H1 (cell line): ENCODE results near the gene RSAD2. TPM values are rescaled to one million over a fixed set of nuclear protein-coding genes. Genes with fewer than 3 reads are reported as not detected.

Experiments
- ATF2 ChIP-seq: IDR thresholded peaks from 2 replicates; pipeline ENCODE4 v1.6.1; 2012; ENCODE audit warnings: low read length, inconsistent platforms
- CEBPB ChIP-seq: IDR thresholded peaks from 2 replicates; pipeline ENCODE4 v1.6.1; 2012; ENCODE audit warnings: low read depth, low read length
- HDAC6 ChIP-seq: IDR thresholded peaks from one replicate; pipeline ENCODE4 v1.7.1; 2012; ENCODE audit warnings: low read depth, mild to moderate bottlenecking, inconsistent platforms, low read length, moderate library complexity
- KDM4A ChIP-seq: IDR thresholded peaks from one replicate; pipeline ENCODE4 v1.7.1; 2012; ENCODE audit warnings: low read depth, mild to moderate bottlenecking, moderate library complexity, low read length, inconsistent platforms; ENCODE audit not compliant: severe bottlenecking
- NANOG ChIP-seq: IDR thresholded peaks from 2 replicates; pipeline ENCODE4 v1.6.1; 2011; ENCODE audit warnings: low read length, low read depth, mild to moderate bottlenecking, inconsistent platforms; ENCODE audit not compliant: insufficient read depth, poor library complexity, severe bottlenecking
- POLR2AphosphoS5 ChIP-seq: IDR thresholded peaks from 2 replicates; pipeline ENCODE4 v1.6.1; 2011; ENCODE audit warnings: low read depth, low read length
- SIX5 ChIP-seq: IDR thresholded peaks from 2 replicates; pipeline ENCODE4 v1.6.1; 2011; ENCODE audit warnings: mild to moderate bottlenecking, low read depth, low read length
- SRF ChIP-seq: IDR thresholded peaks from 2 replicates; pipeline ENCODE4 v1.6.1; 2011; ENCODE audit warnings: mild to moderate bottlenecking, low read depth, low read length, moderate library complexity
- USF2 ChIP-seq: IDR thresholded peaks from 2 replicates; pipeline ENCODE4 v1.6.1; 2011; ENCODE audit warnings: low read length, improper control_type of control experiment
- polyA plus RNA-seq, 7 experiments: library from polyadenylated mRNA; depleted of rRNA in 3 of 7; stranded (reverse) in 5 of 7; unstranded in 2 of 7; fragments of >200 nt in 5 of 7; fragments of 200-250 nt in 2 of 7; gene quantifications; 1 replicate in 5 of 7; 2 replicates in 1 of 7; 4 replicates in 1 of 7; pipeline versions ENCODE4 v1.2.1 to v1.2.3, GENCODE V29; 2011 to 2013; ENCODE audit warnings: missing spikeins in 2 of 7, mixed read lengths in 2 of 7
- total RNA-seq: library from RNA; stranded (reverse); fragmentation: NEBNext Ultra II Directional; extraction: Animal tissue kit (Norgen Biotek cat#: 25700); gene quantifications from 2 replicates; pipeline ENCODE4 v1.2.1, GENCODE V29; 2021

RSAD2 gene
- total and polyA plus RNA-seq, 2 of the 8 experiments (the other 6 are each of a cell fraction or from before 2014, with no cell fraction given), result not detected

- TF ChIP-seq CEBPB, result no peak
- no peak for TF ChIP-seq KDM4A
- TF ChIP-seq NANOG, result no peak
- TF ChIP-seq SRF, result no peak
- no peak for TF ChIP-seq POLR2AphosphoS5
- no peak for TF ChIP-seq HDAC6
- no peak for TF ChIP-seq ATF2
- no peak for TF ChIP-seq USF2
- no peak for TF ChIP-seq SIX5
Measured at GRCh38 chr2:6934758-6935651, 57.4 kb downstream of the RSAD2 start (continued).
